HCT116 (cell line): Measurements from ENCODE around the gene PIMREG. TPM values are rescaled to one million over a fixed set of nuclear protein-coding genes. Genes with fewer than 3 reads are reported as not detected.

Experiments used
- ATAC-seq: fragments of 200-7000 bp; cut with Tn5 transposase; 2 replicates; pipeline ENCODE4 v1.9.1; 2020; ENCODE audit warnings: mild to moderate bottlenecking, moderate library complexity
- BruUV-seq: library from RNA; stranded (reverse); fragments of 400-500 nt; replicated peaks from 2 replicates; lab custom pipeline; 2021; lab: Mats Ljungman, UMichigan
- CTCF ChIA-PET: fragments of 300-600 bp; sonication (Branson Sonifier 250); formaldehyde crosslinking; loops from one replicate; lab custom pipeline; 2021; ENCODE audit warnings: antibody characterized with exemption; lab: Charles Lee
- POLR2A ChIA-PET: fragments of 300-600, 350-600 bp; sonication (Branson Sonifier 250); formaldehyde crosslinking; loops from one replicate; lab custom pipeline; 2021; ENCODE audit warnings: antibody characterized with exemption; lab: Charles Lee
- RAD21 ChIA-PET, 2 experiments: fragments of 300-600 bp; sonication (Branson Sonifier 250); formaldehyde crosslinking; loops; one replicate each; lab custom pipeline; 2023; ENCODE audit warnings: low total read pairs in 2 of 2; ENCODE audit not compliant: uncharacterized antibody in 2 of 2, unreplicated experiment in 2 of 2, low non-redundant PET in 1 of 2; lab: Charles Lee
- DNase-seq: peaks from one replicate; pipeline ENCODE4 v3.0.0-alpha.2; 2010; ENCODE audit warnings: low read depth, low spot score
- H2AFZ ChIP-seq: fragments of 200-600 bp; shearing (Covaris generic), sonication (generic); 2 replicates; pipeline ENCODE4 v1.6.1; 2017; ENCODE audit warnings: low read depth, mixed run types, mixed read lengths, antibody characterized with exemption, low read length; ENCODE audit not compliant: poor library complexity, severe bottlenecking
- H3K27ac ChIP-seq: 2 replicates; pipeline ENCODE4 v1.5.1; 2012; ENCODE audit warnings: low read depth, low read length
- H3K27me3 ChIP-seq: fragments of 200-600 bp; sonication (generic); 2 replicates; pipeline ENCODE4 v1.6.1; 2016; ENCODE audit warnings: mixed run types, low read length, mixed read lengths; ENCODE audit not compliant: insufficient read depth
- H3K36me3 ChIP-seq, 2 experiments: fragments of 200-500 bp in 1 of 2; fragments of 200-600 bp in 1 of 2; sonication (Bioruptor generic) in 1 of 2; sonication (generic) in 1 of 2; 2 replicates each; pipeline versions ENCODE4 v1.5.1 to v1.6.1; 2014 to 2016; ENCODE audit warnings: low read length in 2 of 2, inconsistent platforms in 1 of 2, mixed read lengths in 1 of 2, mixed run types in 1 of 2; ENCODE audit not compliant: insufficient read depth in 2 of 2, control insufficient read depth in 1 of 2
- H3K4me1 ChIP-seq, 2 experiments: fragments of 200-600 bp in 1 of 2; sonication (generic) in 1 of 2; 2 replicates each; pipeline versions ENCODE4 v1.5.1 to v1.6.1; 2012 to 2017; ENCODE audit warnings: low read length in 2 of 2, inconsistent platforms in 1 of 2, mild to moderate bottlenecking in 1 of 2, mixed read lengths in 1 of 2, mixed run types in 1 of 2, moderate library complexity in 1 of 2; ENCODE audit not compliant: insufficient read depth in 2 of 2, control insufficient read depth in 1 of 2
- H3K4me2 ChIP-seq: fragments of 200-600 bp; sonication (generic); 2 replicates; pipeline ENCODE4 v1.6.1; 2017; ENCODE audit warnings: mixed run types, low read length, mixed read lengths
- H3K4me3 ChIP-seq, 2 experiments: fragments of 200-600 bp in 1 of 2; sonication (generic) in 1 of 2; replicated peaks in 1 of 2; 2 replicates each; pipeline ENCODE4 v1.5.1; 2011 to 2016; ENCODE audit warnings: low read length in 2 of 2, control low read depth in 1 of 2, low read depth in 1 of 2, mild to moderate bottlenecking in 1 of 2, mixed read lengths in 1 of 2, mixed run types in 1 of 2
- H3K79me2 ChIP-seq: fragments of 200-600 bp; sonication (generic); 2 replicates; pipeline ENCODE4 v1.6.1; 2017; ENCODE audit warnings: mild to moderate bottlenecking, mixed run types, low read length, moderate library complexity, mixed read lengths; ENCODE audit not compliant: insufficient read depth
- H3K9ac ChIP-seq: fragments of 200-600 bp; sonication (generic); 2 replicates; pipeline ENCODE4 v1.6.1; 2016; ENCODE audit warnings: low read length, mixed read lengths
- H3K9me2 ChIP-seq: fragments of 200-600 bp; sonication (generic), shearing (Covaris generic); 2 replicates; pipeline ENCODE4 v1.6.1; 2017; ENCODE audit warnings: mixed run types, mild to moderate bottlenecking, moderate library complexity; ENCODE audit not compliant: insufficient read depth
- H3K9me3 ChIP-seq, 2 experiments: fragments of 200-500 bp in 1 of 2; fragments of 200-600 bp in 1 of 2; sonication (Bioruptor generic) in 1 of 2; sonication (generic) in 1 of 2; 2 replicates each; pipeline ENCODE4 v1.6.1; 2014 to 2017; ENCODE audit warnings: low read length in 2 of 2, mixed read lengths in 2 of 2, inconsistent platforms in 1 of 2, low read depth in 1 of 2, mild to moderate bottlenecking in 1 of 2, mixed run types in 1 of 2, moderate library complexity in 1 of 2; ENCODE audit not compliant: control insufficient read depth in 1 of 2, insufficient read depth in 1 of 2
- H4K20me1 ChIP-seq: fragments of 200-600 bp; sonication (generic), shearing (Covaris generic); 2 replicates; pipeline ENCODE4 v1.6.1; 2017; ENCODE audit warnings: mixed run types, mild to moderate bottlenecking, moderate library complexity; ENCODE audit not compliant: insufficient read depth
- CEBPB ChIP-seq: IDR thresholded peaks from 2 replicates; pipeline ENCODE4 v1.6.1; 2012; ENCODE audit warnings: low read depth
- POLR2AphosphoS5 ChIP-seq: IDR thresholded peaks from 2 replicates; pipeline ENCODE4 v1.6.1; 2011; ENCODE audit warnings: mild to moderate bottlenecking, low read depth, low read length, moderate library complexity
- RAD21 ChIP-seq: IDR thresholded peaks from 2 replicates; pipeline ENCODE4 v1.6.1; 2012; ENCODE audit warnings: low read depth, mild to moderate bottlenecking
- SIN3A ChIP-seq: IDR thresholded peaks from 2 replicates; pipeline ENCODE4 v1.6.1; 2012; ENCODE audit warnings: low read depth
- TCF7L2 ChIP-seq: IDR thresholded peaks from 2 replicates; pipeline ENCODE4 v1.7.0; 2011; ENCODE audit warnings: borderline replicate concordance, inconsistent platforms; ENCODE audit not compliant: insufficient read depth, insufficient read length; ENCODE audit errors: extremely low read depth
- YY1 ChIP-seq: IDR thresholded peaks from 2 replicates; pipeline ENCODE4 v1.6.1; 2011; ENCODE audit warnings: low read length, low read depth, moderate library complexity, mild to moderate bottlenecking; ENCODE audit not compliant: insufficient replicate concordance; ENCODE audit errors: extremely low read depth
- intact Hi-C: fragments of 100-400 bp; cut with micrococcal nuclease; formaldehyde crosslinking; loops from 2 replicates; pipeline ENCODE4 v1.10.0; 2022
- total RNA-seq: library from RNA; stranded (reverse); gene quantifications from one replicate; pipeline ENCODE4 v1.2.1, GENCODE V29; 2021; ENCODE audit not compliant: unreplicated experiment
- TF ChIP-seq, protein P1 (sequence below): IDR thresholded peaks from 2 replicates; pipeline ENCODE4 v1.6.1; 2012; ENCODE audit warnings: low read depth

PIMREG gene
- total RNA-seq, 1 experiment from 2014 or later, result 57.0 TPM

- Histone ChIP-seq H3K4me2 (no peak overlapping the region), H4K20me1 (no peaks in the 10 kb centered on the region), H2AFZ (no peak overlapping the region), H3K9me3 (no peaks in the 10 kb centered on the region), H3K79me2 (no peaks in the 10 kb centered on the region), H3K9me2 (no peaks in the 10 kb centered on the region), H3K36me3 (no peaks in the 10 kb centered on the region), H3K9ac (no peak overlapping the region), H3K4me1 (peaks cover 0 to 2% of the 10 kb centered on the region in 2 experiments; a peak in 1 of 4 replicates), H3K4me3 (no peak overlapping the region), H3K27me3 (no peaks in the 10 kb centered on the region), H3K27ac (no peak overlapping the region)
- no peak for ATAC-seq
- ChIA-PET CTCF (interaction anchor here (1.0 kb wide), 1 partner anchor 22 kb away, joined by 3 read pairs; no protein-coding TSS in a partner anchor), POLR2A (no interaction called here), RAD21 (no interaction called here)
- TF ChIP-seq SIN3A (no peak), YY1 (no peak), TCF7L2 (peak; percentile 22), CEBPB (no peak), POLR2AphosphoS5 (no peak), RAD21 (no peak)
- TF ChIP-seq, protein P1, sequence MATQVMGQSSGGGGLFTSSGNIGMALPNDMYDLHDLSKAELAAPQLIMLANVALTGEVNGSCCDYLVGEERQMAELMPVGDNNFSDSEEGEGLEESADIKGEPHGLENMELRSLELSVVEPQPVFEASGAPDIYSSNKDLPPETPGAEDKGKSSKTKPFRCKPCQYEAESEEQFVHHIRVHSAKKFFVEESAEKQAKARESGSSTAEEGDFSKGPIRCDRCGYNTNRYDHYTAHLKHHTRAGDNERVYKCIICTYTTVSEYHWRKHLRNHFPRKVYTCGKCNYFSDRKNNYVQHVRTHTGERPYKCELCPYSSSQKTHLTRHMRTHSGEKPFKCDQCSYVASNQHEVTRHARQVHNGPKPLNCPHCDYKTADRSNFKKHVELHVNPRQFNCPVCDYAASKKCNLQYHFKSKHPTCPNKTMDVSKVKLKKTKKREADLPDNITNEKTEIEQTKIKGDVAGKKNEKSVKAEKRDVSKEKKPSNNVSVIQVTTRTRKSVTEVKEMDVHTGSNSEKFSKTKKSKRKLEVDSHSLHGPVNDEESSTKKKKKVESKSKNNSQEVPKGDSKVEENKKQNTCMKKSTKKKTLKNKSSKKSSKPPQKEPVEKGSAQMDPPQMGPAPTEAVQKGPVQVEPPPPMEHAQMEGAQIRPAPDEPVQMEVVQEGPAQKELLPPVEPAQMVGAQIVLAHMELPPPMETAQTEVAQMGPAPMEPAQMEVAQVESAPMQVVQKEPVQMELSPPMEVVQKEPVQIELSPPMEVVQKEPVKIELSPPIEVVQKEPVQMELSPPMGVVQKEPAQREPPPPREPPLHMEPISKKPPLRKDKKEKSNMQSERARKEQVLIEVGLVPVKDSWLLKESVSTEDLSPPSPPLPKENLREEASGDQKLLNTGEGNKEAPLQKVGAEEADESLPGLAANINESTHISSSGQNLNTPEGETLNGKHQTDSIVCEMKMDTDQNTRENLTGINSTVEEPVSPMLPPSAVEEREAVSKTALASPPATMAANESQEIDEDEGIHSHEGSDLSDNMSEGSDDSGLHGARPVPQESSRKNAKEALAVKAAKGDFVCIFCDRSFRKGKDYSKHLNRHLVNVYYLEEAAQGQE, result no peak
- no peak for DNase-seq
- intact Hi-C loops, result no loop called here
- no TSS peak for BruUV-seq
These were observed 48.8 kb downstream of the PIMREG start for GRCh38 chr17:6492892-6493674.
